ENCODE measurements around the gene SLCO1A2. TPM values are rescaled to one million over a fixed set of nuclear protein-coding genes. Genes with fewer than 3 reads are reported as not detected.

Gene SLCO1A2
- total and polyA plus RNA-seq, 2 of the 8 experiments (the other 6 are each of a cell fraction or from before 2014, with no cell fraction given): 2.9 to 5.1 TPM

- Histone ChIP-seq H2BK15ac (ENCODE audit: low read length) (no peak overlapping the region), H3K4ac (replicated peaks; ENCODE audit: insufficient read length, low read depth, low read length) (no peak overlapping the region), H2BK20ac (ENCODE audit: low read length) (no peak overlapping the region), H3K23ac (ENCODE audit: insufficient read length) (no peak overlapping the region), H4K91ac (replicated peaks; ENCODE audit: insufficient read length, low read length) (no peak overlapping the region), H2AK5ac (ENCODE audit: low read depth, low read length) (no peak overlapping the region), H3K27ac (ENCODE audit: low read depth, low read length) (no peak overlapping the region), H3K36me3 (ENCODE audit: control insufficient read depth in 2 of 4, insufficient read depth in 4 of 4, low read length in 3 of 4) (no peaks in the 10 kb centered on the region), H4K20me1 (replicated peaks in 1 of 2; ENCODE audit: control insufficient read depth in 1 of 2, insufficient read depth in 2 of 2, low read length in 2 of 2) (no peaks in the 10 kb centered on the region), H3K79me1 (ENCODE audit: low read depth, low read length) (no peaks in the 10 kb centered on the region), H2BK12ac (ENCODE audit: low read depth, low read length) (no peak overlapping the region), H3K9ac (replicated peaks in 1 of 4; ENCODE audit: extremely low read depth in 1 of 4, low read depth in 3 of 4, low read length in 3 of 4) (no peak overlapping the region), H4K5ac (ENCODE audit: insufficient read length, low read depth, low read length) (no peak overlapping the region), H3K4me3 (ENCODE audit: extremely low read depth in 1 of 4, insufficient read depth in 2 of 4, low read depth in 3 of 4, low read length in 4 of 4) (no peak overlapping the region), H3K14ac (ENCODE audit: insufficient read length) (no peak overlapping the region), H4K8ac (ENCODE audit: extremely low read depth, insufficient read depth, low read length) (no peak overlapping the region), H2BK120ac (replicated peaks; ENCODE audit: low read depth, low read length) (no peak overlapping the region), H3K23me2 (ENCODE audit: low read depth, low read length) (no peaks in the 10 kb centered on the region), H3K9me3 (ENCODE audit: insufficient read depth in 2 of 2, low read depth in 1 of 2, low read length in 1 of 2) (no peaks in the 10 kb centered on the region), H2BK5ac (ENCODE audit: low read depth, low read length) (no peak overlapping the region), H3K18ac (ENCODE audit: extremely low read depth, low read length) (no peak overlapping the region), H3K4me1 (replicated peaks in 1 of 4; ENCODE audit: control insufficient read depth in 3 of 4, insufficient read depth in 4 of 4, low read length in 3 of 4) (peaks cover 0 to 4% (median 3%) of the 10 kb centered on the region in 4 experiments; a peak in 2 of 7 replicates), H3K56ac (replicated peaks; ENCODE audit: insufficient read length, low read depth, low read length) (no peak overlapping the region), H3K79me2 (ENCODE audit: control insufficient read depth in 1 of 2, insufficient read depth in 2 of 2, low read length in 2 of 2) (no peaks in the 10 kb centered on the region), H3K27me3 (replicated peaks in 1 of 4; ENCODE audit: control insufficient read depth in 3 of 4, extremely low read depth in 1 of 4, insufficient read depth in 3 of 4, low read length in 3 of 4) (peaks cover 0 to 1% (median 0%) of the 10 kb centered on the region in 4 experiments; a peak in 1 of 7 replicates), H3K4me2 (ENCODE audit: insufficient read depth in 1 of 2, low read depth in 2 of 2, low read length in 2 of 2) (no peak overlapping the region), H2AFZ (ENCODE audit: low read length) (no peak overlapping the region)
- POLR2A ChIA-PET (ENCODE audit: partially characterized antibody): interaction anchor here (0.8 kb wide), 1 partner anchor 13 kb away, joined by 3 read pairs; no protein-coding TSS in a partner anchor
- no peak for FAIRE-seq
- CTCF ChIA-PET (ENCODE audit: partially characterized antibody): no interaction called here
- WGBS, 2 experiments (ENCODE audit: extremely low coverage in 1 of 2, insufficient coverage in 1 of 2, insufficient read length in 1 of 2, insufficient replicate concordance in 2 of 2, low coverage in 1 of 2, low lambda C conversion rate in 2 of 2, missing lambda C conversion rate in 1 of 2): 89% methylated on average over 6 of the region's 6 CpGs; no CpG with 5 or more reads in 1 of the 2 experiments
- DNase-seq (ENCODE audit: low read depth in 1 of 2, low spot score in 2 of 2): no peak
- TF ChIP-seq CTCF (IDR thresholded peaks at IDR 0.05; ENCODE audit: control extremely low read depth in 1 of 3, insufficient read depth in 1 of 3, low read depth in 1 of 3, low read length in 3 of 3) (no peak), KDM1A (IDR thresholded peaks at IDR 0.05; ENCODE audit: borderline replicate concordance, low read length) (no peak), GTF2F1 (IDR thresholded peaks at IDR 0.05; ENCODE audit: borderline replicate concordance, low read depth, low read length) (no peak), RNF2 (IDR thresholded peaks at IDR 0.05; ENCODE audit: borderline replicate concordance, low read depth, low read length, missing control alignments, poor library complexity, severe bottlenecking) (no peak), USF2 (IDR thresholded peaks at IDR 0.05; ENCODE audit: low read length) (no peak), ASH2L (IDR thresholded peaks at IDR 0.05; ENCODE audit: low read length) (no peak), SRF (IDR thresholded peaks at IDR 0.05; ENCODE audit: low read depth, low read length) (no peak), PHF8 (conservative IDR thresholded peaks at IDR 0.05; ENCODE audit: low read depth, low read length) (no peak)
Measured at GRCh38 chr12:21340403-21340802, 5.7 kb upstream of the SLCO1A2 start.

Measured in H1 (cell line).